Right lobe of liver (tissue), 4 donors: ENCODE results near the gene LIN52.

Experiments
- POLR2A ChIP-seq: fragments of 450-650 bp; IDR thresholded peaks from one replicate; pipeline ENCODE4 v1.6.1; 2017; ENCODE audit warnings: antibody characterized with exemption, mild to moderate bottlenecking
- TF ChIP-seq, protein P1 (sequence below), 4 donors: fragments of 200-600 bp in 3 of 4; fragments of 450-650 bp in 1 of 4; IDR thresholded peaks; one replicate each; pipeline versions ENCODE4 v1.5.1 to v1.8.0; 2016 to 2022; ENCODE audit warnings: antibody characterized with exemption in 4 of 4, mild to moderate bottlenecking in 2 of 4
- donor health status: DM: no; HTN: no; CAD: no.
- donor health status: DM: no; HTN: no; CAD: no.
- donor health status: DM: no; HTN: yes; CAD: no.

DNA sequence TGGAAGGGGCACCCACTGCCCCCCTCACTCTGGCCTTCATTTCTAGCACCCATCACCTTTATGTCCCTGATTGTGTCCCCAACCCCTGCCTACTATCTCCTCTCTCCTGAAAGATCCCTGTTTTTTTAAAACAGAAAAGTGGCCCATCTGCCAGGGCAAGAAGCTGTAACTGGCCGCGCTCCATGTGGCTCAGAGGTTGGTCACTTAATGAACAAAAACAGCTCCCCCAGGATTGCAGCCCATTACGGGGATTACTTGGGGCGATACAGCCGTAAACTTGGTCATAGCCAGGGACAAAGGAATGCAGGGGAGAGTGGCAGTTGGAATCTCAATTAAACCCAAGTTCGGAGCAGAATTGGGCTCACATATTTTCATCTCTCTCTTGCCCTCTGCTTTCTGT is 119.7 kb downstream of the LIN52 start:
- TF ChIP-seq, protein P1, sequence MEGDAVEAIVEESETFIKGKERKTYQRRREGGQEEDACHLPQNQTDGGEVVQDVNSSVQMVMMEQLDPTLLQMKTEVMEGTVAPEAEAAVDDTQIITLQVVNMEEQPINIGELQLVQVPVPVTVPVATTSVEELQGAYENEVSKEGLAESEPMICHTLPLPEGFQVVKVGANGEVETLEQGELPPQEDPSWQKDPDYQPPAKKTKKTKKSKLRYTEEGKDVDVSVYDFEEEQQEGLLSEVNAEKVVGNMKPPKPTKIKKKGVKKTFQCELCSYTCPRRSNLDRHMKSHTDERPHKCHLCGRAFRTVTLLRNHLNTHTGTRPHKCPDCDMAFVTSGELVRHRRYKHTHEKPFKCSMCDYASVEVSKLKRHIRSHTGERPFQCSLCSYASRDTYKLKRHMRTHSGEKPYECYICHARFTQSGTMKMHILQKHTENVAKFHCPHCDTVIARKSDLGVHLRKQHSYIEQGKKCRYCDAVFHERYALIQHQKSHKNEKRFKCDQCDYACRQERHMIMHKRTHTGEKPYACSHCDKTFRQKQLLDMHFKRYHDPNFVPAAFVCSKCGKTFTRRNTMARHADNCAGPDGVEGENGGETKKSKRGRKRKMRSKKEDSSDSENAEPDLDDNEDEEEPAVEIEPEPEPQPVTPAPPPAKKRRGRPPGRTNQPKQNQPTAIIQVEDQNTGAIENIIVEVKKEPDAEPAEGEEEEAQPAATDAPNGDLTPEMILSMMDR (IDR thresholded peaks at IDR 0.05), result no peak
- no peak for TF ChIP-seq POLR2A
